ENCODE data around the gene DSEL.

DSEL gene

GRCh38 chr18:67516539-67517443 lies at the start of gene DSEL:
Gene DSEL, minus strand, starts transcription at chr18:67516720. Its CDS starts 2,112 bp downstream, at chr18:67514608.
- peak; percentile 97 to 100 for DNase-seq (ENCODE audit: low read depth in 2 of 2)

DNA sequence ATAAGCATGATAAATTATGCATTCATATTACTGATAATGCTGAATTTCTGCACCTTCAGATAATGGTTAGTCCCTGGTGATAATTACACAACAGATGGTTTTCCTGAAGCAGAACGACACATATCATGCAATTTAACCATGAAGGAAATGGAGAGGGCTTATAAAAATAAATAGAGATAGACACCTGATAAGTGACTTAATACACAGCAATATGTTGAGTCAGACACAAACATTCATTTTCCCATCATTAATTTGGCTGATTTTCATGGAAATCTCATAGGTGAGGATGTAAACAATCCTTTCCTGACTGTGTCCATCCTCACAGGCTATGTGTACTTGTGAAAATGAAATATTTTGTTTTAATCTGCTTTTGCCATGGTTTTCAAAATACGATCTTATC lies 36.9 kb upstream of the DSEL start:
- DNase-seq (ENCODE audit: low read depth in 2 of 2): no peak

DNA sequence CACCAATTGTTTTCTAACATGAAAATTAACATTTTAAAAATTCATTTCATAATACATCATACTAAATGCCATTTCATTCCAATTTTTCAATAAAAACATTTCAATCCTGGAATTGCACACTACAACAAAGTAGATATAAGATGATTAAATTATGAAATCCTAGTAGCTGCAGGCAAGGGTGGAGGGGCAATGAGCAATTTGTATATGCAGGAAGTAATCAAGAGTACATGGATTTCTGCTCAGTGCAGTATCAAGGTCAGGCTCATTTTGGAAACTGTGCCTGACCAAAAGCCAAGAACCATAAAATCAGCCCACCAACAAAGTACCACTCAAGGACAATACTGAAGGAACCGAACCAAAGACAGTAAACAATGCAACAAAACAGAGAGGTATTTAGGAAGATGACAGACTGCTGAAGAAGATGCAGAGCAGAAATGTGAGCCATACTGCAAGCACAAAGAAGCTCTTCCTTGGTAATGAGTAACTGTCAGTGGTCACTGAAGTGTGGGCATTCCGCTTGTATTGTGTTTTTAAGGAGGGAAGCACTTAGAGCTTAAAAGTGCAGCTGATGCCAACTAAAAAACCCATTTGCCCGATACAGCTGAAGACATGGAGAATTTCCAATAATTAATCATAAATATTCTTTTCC lies 34.5 kb upstream of the DSEL start:
- DNase-seq (ENCODE audit: low read depth in 2 of 2): no peak

- no peak for DNase-seq (ENCODE audit: low read depth in 2 of 2)
These were observed 33.4 kb upstream of the DSEL start for GRCh38 chr18:67549946-67550345.

GRCh38 chr18:67545681-67546080 lies 29.2 kb upstream of the DSEL start:
- DNase-seq (ENCODE audit: low read depth in 2 of 2): no peak

- no peak for DNase-seq (ENCODE audit: low read depth in 2 of 2)
These were observed 24.0 kb upstream of the DSEL start for GRCh38 chr18:67540559-67540958.

DNA sequence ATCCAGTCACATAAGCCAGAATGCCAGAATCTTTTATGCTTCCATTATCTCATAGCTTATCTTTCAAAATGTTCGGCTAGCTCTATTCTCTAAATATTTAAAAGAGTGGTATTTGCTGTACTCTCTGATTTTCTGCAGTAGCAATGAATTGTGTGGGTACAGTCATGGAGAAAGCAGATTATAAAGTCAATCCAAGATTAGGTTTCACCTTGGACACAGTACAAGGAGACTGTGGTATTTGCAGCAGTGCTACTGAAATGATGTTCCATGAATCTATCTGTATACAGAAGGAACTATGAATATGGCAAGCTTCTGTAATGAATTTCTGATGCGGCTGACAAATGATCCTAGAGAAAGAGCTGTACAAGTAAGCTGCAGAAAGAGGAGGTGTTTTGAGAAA lies 15.4 kb upstream of the DSEL start:
- no peak for DNase-seq (ENCODE audit: low read depth in 2 of 2)

GRCh38 chr18:67525328-67526099 lies 9.0 kb upstream of the DSEL start:
- DNase-seq (ENCODE audit: low read depth in 2 of 2): no peak

GRCh38 chr18:67520351-67520921 lies 3.9 kb upstream of the DSEL start:
- DNase-seq (ENCODE audit: low read depth in 2 of 2): no peak

DNA sequence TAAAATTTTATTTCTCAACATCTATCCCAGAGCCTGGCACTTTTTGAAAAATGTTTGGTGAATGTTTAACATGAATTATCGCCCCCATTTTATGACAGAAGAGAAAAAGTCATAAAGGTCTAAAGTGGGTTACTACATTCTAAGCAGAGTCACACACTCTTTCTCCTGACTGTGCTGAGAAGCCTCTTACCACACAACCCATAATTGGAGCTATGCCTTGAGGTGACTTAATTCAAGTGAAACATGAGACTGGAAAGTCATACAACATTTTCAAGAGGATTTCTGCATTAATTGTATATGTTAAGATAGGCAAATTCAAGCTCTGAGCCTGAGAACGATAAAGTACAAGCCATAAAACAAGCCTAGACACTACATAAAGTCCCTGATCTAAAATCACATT lies 3.1 kb upstream of the DSEL start:
- no peak for DNase-seq (ENCODE audit: low read depth in 2 of 2)

DNA sequence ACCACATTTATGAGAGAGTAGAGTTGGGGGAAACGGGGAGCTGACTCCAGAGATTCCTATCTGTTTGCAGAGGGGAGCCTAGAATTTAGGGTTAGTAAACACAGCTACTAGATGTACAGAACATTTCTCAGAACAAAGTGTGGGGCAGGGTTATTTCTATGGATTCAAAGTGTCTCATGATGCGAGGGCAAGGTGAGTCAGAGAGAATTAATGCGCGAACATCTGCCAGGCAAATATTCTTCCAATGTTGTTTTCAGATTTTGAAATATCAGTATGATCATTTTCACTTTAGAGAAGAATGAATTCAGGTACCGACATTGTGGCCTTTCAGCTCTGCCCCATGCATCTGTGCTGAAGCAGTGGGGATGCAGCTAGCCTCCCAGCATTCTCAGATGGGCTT lies 2.0 kb upstream of the DSEL start:
- no peak for DNase-seq (ENCODE audit: low read depth in 2 of 2)

DNA sequence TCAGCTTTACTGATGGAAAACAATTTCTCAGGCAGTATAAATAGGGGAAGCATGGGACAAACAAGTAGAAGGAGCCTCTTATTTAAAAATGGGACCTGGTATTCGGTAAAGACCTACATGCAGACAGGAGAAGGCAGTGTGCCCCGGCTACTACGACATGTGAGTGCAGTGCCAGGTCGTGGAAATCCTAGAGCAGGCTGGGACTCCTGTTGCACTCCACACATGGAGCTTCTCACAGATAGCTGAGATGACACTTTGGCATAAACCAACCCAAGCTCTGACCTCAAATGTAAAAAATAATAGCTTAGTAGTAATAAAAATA lies 885 bp upstream of the DSEL start:
- DNase-seq (ENCODE audit: low read depth in 2 of 2): no peak

GRCh38 chr18:67515942-67516538 lies 480 bp downstream of the DSEL start:
- peak in 1 of 2 donors; percentile 16 for DNase-seq (ENCODE audit: low read depth in 2 of 2)

DNA sequence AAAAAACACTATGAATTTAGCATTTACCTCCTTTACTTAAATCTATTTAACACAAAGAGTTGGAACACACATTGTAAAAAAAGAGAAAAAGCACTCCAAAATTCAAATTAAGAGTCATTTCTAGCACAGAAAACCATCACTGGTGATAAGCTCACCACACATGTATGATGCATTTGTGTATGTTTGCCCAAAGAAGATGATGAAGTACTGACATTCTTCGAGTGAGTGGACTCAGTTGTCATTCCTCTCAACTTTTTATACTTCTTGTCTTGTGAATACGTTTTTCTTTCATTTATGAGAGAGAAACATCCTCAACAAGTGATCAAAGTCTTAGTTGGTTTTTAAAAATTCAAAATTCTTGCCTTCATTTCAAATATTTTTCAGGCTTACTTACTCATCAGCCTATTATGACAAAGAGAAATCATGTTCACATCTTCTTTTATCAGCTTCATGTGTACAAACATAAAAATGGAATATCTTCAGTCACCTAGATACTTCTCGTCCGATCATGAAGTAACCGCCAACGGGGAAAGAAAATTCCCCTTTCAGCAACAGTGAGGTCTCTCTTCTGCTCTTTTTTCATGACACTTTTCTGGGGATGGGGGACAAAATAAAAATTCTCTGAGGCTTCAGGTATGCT lies 1.5 kb downstream of the DSEL start:
- no peak for DNase-seq (ENCODE audit: low read depth in 2 of 2)

- DNase-seq (ENCODE audit: low read depth in 2 of 2): no peak
These were observed 2.1 kb downstream of the DSEL start for GRCh38 chr18:67514465-67514864.

DNA sequence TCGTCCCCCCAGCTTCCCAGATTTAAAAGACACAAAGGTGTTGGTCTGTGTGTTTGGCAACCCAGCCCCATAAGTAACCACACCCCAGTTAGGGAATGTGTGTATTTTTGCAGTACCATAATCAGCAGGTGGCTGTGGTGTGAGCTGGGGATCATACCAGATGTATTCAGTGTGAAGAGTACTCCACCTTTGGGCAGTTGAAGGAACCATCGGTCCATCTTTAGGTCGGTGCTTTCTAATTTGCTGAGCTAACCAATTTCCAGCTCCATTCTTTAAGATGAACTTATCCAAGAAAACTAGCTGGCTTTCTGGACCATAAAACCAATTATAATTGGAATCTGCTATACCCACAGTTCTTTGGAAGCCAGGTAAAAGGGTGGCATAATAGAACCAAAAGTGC lies 3.2 kb downstream of the DSEL start:
- no peak for DNase-seq (ENCODE audit: low read depth in 2 of 2)

DNA sequence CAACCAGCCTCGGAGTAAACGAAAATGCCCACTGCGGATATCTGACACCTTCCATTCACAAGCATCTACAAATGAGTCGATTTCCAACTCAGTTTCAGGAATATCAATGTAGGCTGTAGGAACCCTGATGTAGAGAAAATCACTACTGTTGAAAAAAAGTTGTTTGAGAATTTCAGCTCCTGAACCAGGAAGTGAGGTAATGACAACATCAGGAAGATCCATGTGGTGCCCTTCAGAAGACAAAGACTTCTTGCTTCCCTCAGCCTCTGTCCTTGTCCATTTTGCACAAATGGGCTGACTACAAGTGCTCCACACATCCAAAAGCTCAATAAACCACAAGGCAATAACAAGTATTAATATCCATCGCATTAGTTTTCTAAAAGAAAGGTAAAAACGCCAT lies 4.7 kb downstream of the DSEL start:
- no peak for DNase-seq (ENCODE audit: low read depth in 2 of 2)

GRCh38 chr18:67510831-67511230 lies 5.7 kb downstream of the DSEL start:
- no peak for DNase-seq (ENCODE audit: low read depth in 2 of 2)

DNA sequence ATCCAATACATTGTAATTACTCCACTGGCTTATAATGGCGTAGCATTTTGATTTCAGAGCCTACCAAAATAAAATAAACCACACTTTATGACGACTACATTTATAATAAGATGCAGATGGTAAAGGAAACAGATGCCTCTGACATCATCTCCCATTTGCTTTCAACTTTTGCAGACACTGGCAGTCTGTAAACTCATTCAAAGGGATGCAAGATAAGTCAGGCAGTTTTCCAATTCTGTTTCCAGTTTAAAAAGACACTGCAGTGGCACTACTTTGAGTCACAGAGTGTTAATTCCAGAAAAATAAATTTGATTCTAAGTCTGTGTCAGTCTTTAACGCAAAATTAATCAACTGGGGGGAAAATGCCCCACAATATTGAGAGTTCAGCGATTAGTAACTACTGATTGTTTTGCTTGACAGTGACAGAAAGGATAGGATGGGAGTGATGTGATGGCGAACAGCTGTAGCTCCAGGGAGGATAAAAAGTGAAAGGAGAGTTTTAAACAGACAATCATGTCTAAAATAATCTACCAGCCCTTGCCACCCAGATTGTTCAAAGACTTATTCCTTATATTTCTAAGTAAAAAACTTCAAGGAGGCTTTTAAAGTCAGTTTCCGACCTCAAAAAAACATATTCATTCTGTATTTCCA lies 6.7 kb downstream of the DSEL start:
- no peak for DNase-seq (ENCODE audit: low read depth in 2 of 2)

DNA sequence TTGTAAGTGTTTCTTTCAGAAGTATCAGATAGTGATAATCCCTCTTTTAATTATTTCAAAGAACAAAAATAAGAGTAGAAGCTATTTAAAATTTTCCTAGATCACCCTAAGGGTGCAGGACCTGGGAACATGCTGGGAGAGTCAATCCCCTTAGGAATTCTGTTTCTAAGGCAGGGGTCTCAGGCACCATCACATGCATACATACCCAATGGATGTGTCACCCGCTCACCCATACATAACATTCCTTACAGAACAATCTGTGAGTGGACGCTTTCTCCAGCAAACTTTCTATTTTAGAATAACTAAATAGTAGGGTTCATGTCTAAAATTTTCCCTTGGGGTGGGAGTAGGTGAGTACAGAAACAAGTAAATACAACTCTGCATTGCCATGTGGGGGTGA lies 8.4 kb downstream of the DSEL start:
- DNase-seq (ENCODE audit: low read depth in 2 of 2): no peak

- no peak for DNase-seq (ENCODE audit: low read depth in 2 of 2)
These were observed 11.8 kb downstream of the DSEL start for GRCh38 chr18:67504739-67505138.

Data from stimulated activated CD4-positive, alpha-beta T cell treated with anti-CD3 and anti-CD28 coated beads, Interleukin-1b, Interleukin-23, amount 100 ng/mL, for 1 hour (primary cell).